SH-SY5Y (cell line): ENCODE data around the gene ZNF425.

Experiments used
- GATA2 ChIP-seq: IDR thresholded peaks from 2 replicates; pipeline ENCODE4 v1.6.1; 2011; ENCODE audit warnings: mild to moderate bottlenecking, low read depth, low read length
- GATA3 ChIP-seq: IDR thresholded peaks from 2 replicates; pipeline ENCODE4 v1.6.1; 2011; ENCODE audit warnings: low read depth, mild to moderate bottlenecking, low read length, moderate library complexity

- TF ChIP-seq GATA3 (no peak), GATA2 (no peak)
Observed at GRCh38 chr7:149166630-149167352, 40.7 kb upstream of the ZNF425 start.
